ENCODE results near the gene RPL10L. TPM values are rescaled to one million over a fixed set of nuclear protein-coding genes. Genes with fewer than 3 reads are reported as not detected.

The RPL10L gene
- not detected in 2 replicates for total RNA-seq

DNA sequence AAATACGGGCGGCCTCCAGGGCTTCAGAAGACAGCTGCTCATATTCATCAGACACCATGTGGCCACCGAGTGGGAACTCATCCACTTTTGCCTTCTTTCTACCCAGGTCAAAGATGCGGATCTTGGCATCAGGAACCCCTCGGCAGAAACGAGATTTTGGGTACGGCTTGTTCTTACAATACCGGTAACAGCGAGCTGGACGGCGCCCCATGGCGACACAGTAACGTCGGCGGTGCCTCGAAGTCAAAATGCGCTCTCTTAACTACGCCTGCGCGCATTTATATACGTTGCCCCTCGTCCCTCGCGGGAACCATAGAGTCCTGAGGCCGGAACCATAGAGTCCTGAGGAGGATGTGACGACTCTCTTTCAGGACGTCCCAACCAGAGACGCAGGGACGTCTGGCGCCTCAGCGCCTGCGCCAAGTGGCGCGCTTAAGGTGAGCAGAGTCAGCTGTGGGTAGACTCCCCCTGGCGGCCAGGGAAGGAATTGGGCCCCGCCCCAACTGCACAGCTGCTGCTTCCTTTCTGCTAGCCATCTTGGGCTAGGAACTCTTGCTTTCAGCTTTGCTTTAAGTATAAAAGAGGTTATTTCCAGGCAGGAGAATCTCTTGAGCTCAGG lies at the start of gene RPL10L:
Gene RPL10L (minus strand): TSS at position 256 of the 619 bp plus-strand sequence. CDS start 45 bp downstream, at position 211.

Measured in subcutaneous preadipocyte (primary cell).